Keratinocyte (primary cell): ENCODE measurements around the gene DOCK1. TPM values are rescaled to one million over a fixed set of nuclear protein-coding genes. Genes with fewer than 3 reads are reported as not detected.

Experiments
- DNase-seq: peaks from one replicate; pipeline ENCODE4 v3.0.0-alpha.2; 2011; ENCODE audit warnings: low read depth, missing footprints, low spot score
- FAIRE-seq: peaks from 2 replicates; lab custom pipeline; 2011; peaks lifted over from hg19 to GRCh38; lab: Jason Lieb, UNC
- H2AFZ ChIP-seq: 2 replicates; pipeline ENCODE4 v1.6.0; 2012; ENCODE audit warnings: low read length, control low read depth, inconsistent platforms; ENCODE audit not compliant: control insufficient read depth
- H3K27ac ChIP-seq: 2 replicates; pipeline ENCODE4 v1.5.1; 2011; ENCODE audit warnings: low read length; ENCODE audit not compliant: control insufficient read depth, insufficient read depth
- H3K27me3 ChIP-seq: 3 replicates; pipeline ENCODE4 v1.6.0; 2011; ENCODE audit warnings: low read length; ENCODE audit not compliant: control insufficient read depth, insufficient read depth; ENCODE audit errors: extremely low read depth
- H3K36me3 ChIP-seq, 2 experiments: 2 replicates in 1 of 2; 3 replicates in 1 of 2; pipeline ENCODE4 v1.5.1; 2011; ENCODE audit warnings: low read length in 2 of 2, mild to moderate bottlenecking in 1 of 2; ENCODE audit not compliant: control insufficient read depth in 2 of 2, insufficient read depth in 2 of 2; ENCODE audit errors: extremely low read depth in 1 of 2
- H3K4me1 ChIP-seq: 3 replicates; pipeline ENCODE4 v1.5.1; 2011; ENCODE audit warnings: low read length; ENCODE audit not compliant: control insufficient read depth, insufficient read depth; ENCODE audit errors: extremely low read depth
- H3K4me2 ChIP-seq: 3 replicates; pipeline ENCODE4 v1.6.0; 2011; ENCODE audit warnings: low read depth, low read length; ENCODE audit not compliant: control insufficient read depth, insufficient read depth; ENCODE audit errors: extremely low read depth
- H3K4me3 ChIP-seq, 3 experiments: fragments of 200-600 bp in 1 of 3; sonication (generic) in 1 of 3; 2 replicates in 2 of 3; 3 replicates in 1 of 3; pipeline ENCODE4 v1.5.1; 2011 to 2016; ENCODE audit warnings: low read length in 3 of 3, mild to moderate bottlenecking in 3 of 3, control low read depth in 2 of 3, inconsistent platforms in 1 of 3, low read depth in 1 of 3, mixed read lengths in 1 of 3, mixed run types in 1 of 3, moderate library complexity in 1 of 3; ENCODE audit not compliant: control insufficient read depth in 2 of 3, insufficient read depth in 2 of 3; ENCODE audit errors: extremely low read depth in 1 of 3
- H3K79me2 ChIP-seq: 2 replicates; pipeline ENCODE4 v1.6.0; 2012; ENCODE audit warnings: low read length; ENCODE audit not compliant: control insufficient read depth, insufficient read depth
- H3K9ac ChIP-seq: 3 replicates; pipeline ENCODE4 v1.6.0; 2011; ENCODE audit warnings: low read length; ENCODE audit not compliant: control insufficient read depth, insufficient read depth; ENCODE audit errors: extremely low read depth
- H3K9me1 ChIP-seq: 3 replicates; pipeline ENCODE4 v1.6.0; 2011; ENCODE audit warnings: low read length; ENCODE audit not compliant: control insufficient read depth, insufficient read depth; ENCODE audit errors: extremely low read depth
- H3K9me3 ChIP-seq: 2 replicates; pipeline ENCODE4 v1.5.1; 2012; ENCODE audit warnings: low read depth, low read length; ENCODE audit not compliant: control insufficient read depth
- H4K20me1 ChIP-seq: 3 replicates; pipeline ENCODE4 v1.6.0; 2011; ENCODE audit warnings: low read length; ENCODE audit not compliant: control insufficient read depth, insufficient read depth; ENCODE audit errors: extremely low read depth
- EZH2 ChIP-seq: IDR thresholded peaks from one replicate; pipeline ENCODE4 v1.6.1; 2012; ENCODE audit warnings: inconsistent platforms, mild to moderate bottlenecking, low read length, moderate library complexity
- dilution Hi-C: fragments of 300-500 bp; cut with MboI; formaldehyde crosslinking; loops from one replicate; pipeline ENCODE4 v1.7.0; 2020; ENCODE audit warnings: low sequenced_read_pairs; ENCODE audit not compliant: extremely low pct_ligation_motif_present
- polyA plus RNA-seq, 5 experiments: library from polyadenylated mRNA; depleted of rRNA in 3 of 5; stranded (reverse) in 3 of 5; stranded (forward) in 1 of 5; unstranded in 1 of 5; fragments of >200 nt; gene quantifications; 1 replicate in 1 of 5; 2 replicates in 3 of 5; 3 replicates in 1 of 5; pipeline versions ENCODE4 v1.2.1 to v1.2.3, GENCODE V29; 2011 to 2012; ENCODE audit warnings: missing spikeins in 2 of 5, low read depth in 1 of 5, low replicate concordance in 1 of 5
- TF ChIP-seq, protein P1 (sequence below), 3 experiments: IDR thresholded peaks in 1 of 3; conservative IDR thresholded peaks in 1 of 3; optimal IDR thresholded peaks in 1 of 3; 2 replicates in 2 of 3; 3 replicates in 1 of 3; pipeline versions ENCODE3 to v1.5.1; 2011; ENCODE audit warnings: low read length in 3 of 3, mild to moderate bottlenecking in 3 of 3, moderate library complexity in 2 of 3, control low read depth in 1 of 3, inconsistent platforms in 1 of 3; ENCODE audit not compliant: insufficient read depth in 2 of 3; ENCODE audit errors: extremely low read depth in 1 of 3

DOCK1 gene
- polyA plus RNA-seq, 1 donor (not counting 4 experiments of a cell fraction or from before 2014, with no cell fraction given), result 15.7 TPM

DNA sequence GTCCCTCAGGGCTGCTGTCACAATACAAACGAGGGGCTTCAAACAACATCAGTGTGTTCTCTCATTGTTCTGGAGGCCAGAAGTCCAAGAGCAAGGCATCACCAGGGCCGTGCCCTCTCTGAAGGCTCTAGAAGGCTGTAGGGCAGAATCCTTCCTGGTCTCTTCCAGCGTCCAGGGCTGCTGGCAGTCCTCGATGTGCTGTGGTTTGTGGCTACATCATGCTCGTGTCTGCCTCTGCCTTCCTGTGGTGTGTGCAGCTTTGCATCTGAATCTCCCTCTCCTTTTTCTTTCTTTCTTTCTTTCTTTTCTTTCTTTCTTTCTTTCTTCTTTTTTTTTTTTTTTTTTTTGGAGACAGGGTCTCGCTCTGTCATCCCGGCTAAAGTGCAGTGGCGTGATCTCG is 187.7 kb downstream of the DOCK1 start:
- no peaks in the 10 kb centered on the region for H3K79me2 ChIP-seq
- H3K4me3 ChIP-seq, result no peak overlapping the region
- H3K36me3 ChIP-seq, result peaks cover 5 to 17% of the 10 kb centered on the region in 2 experiments
- no peaks in the 10 kb centered on the region for H3K27me3 ChIP-seq
- FAIRE-seq (no peak), DNase-seq (no peak)
- no peak overlapping the region for H3K4me2 ChIP-seq
- H2AFZ ChIP-seq, result no peak overlapping the region
- TF ChIP-seq, protein P1, sequence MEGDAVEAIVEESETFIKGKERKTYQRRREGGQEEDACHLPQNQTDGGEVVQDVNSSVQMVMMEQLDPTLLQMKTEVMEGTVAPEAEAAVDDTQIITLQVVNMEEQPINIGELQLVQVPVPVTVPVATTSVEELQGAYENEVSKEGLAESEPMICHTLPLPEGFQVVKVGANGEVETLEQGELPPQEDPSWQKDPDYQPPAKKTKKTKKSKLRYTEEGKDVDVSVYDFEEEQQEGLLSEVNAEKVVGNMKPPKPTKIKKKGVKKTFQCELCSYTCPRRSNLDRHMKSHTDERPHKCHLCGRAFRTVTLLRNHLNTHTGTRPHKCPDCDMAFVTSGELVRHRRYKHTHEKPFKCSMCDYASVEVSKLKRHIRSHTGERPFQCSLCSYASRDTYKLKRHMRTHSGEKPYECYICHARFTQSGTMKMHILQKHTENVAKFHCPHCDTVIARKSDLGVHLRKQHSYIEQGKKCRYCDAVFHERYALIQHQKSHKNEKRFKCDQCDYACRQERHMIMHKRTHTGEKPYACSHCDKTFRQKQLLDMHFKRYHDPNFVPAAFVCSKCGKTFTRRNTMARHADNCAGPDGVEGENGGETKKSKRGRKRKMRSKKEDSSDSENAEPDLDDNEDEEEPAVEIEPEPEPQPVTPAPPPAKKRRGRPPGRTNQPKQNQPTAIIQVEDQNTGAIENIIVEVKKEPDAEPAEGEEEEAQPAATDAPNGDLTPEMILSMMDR (optimal IDR thresholded peaks at IDR 0.05 in 1 of 3, IDR thresholded peaks at IDR 0.05 in 1 of 3, conservative IDR thresholded peaks at IDR 0.05 in 1 of 3; ENCODE audit: extremely low read depth in 1 of 3, insufficient read depth in 2 of 3, low read length in 3 of 3), result no peak
- no peak for TF ChIP-seq EZH2
- no peaks in the 10 kb centered on the region for H3K9me1 ChIP-seq
- no peak overlapping the region for H3K9ac ChIP-seq
- no peak overlapping the region for H3K27ac ChIP-seq
- H3K4me1 ChIP-seq, result no peaks in the 10 kb centered on the region
- H4K20me1 ChIP-seq, result no peaks in the 10 kb centered on the region
- dilution Hi-C loops, result no loop called here
- H3K9me3 ChIP-seq, result no peaks in the 10 kb centered on the region

DNA sequence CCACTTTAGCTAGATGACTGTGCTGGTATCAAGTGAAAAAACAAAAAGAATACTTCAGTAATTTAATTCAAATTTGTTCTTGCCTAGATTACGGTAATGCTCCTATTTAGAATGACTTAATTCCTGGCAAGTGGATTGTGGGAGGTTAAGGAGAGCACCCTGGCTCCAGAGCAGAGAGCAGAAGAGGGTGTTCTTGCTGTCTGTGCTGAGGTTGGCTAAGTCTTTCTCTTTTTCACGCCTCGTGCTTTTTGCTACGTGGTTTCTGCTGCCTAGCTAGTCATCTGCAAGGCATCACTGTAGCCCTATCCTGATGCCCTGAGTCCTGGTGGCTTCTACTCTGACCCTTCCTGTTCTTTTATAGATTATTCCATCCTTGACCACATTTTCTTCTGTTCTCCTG is 189.8 kb downstream of the DOCK1 start:
- dilution Hi-C loops, result no loop called here
- Histone ChIP-seq H3K27ac (no peak overlapping the region), H3K36me3 (peaks cover 5 to 17% of the 10 kb centered on the region in 2 experiments), H3K9me3 (no peaks in the 10 kb centered on the region), H4K20me1 (no peaks in the 10 kb centered on the region), H3K79me2 (no peaks in the 10 kb centered on the region), H3K9ac (no peak overlapping the region), H3K4me2 (no peak overlapping the region), H2AFZ (no peak overlapping the region), H3K4me1 (no peaks in the 10 kb centered on the region), H3K27me3 (no peaks in the 10 kb centered on the region), H3K9me1 (no peaks in the 10 kb centered on the region), H3K4me3 (no peak overlapping the region)
- TF ChIP-seq EZH2, result no peak
- DNase-seq, result no peak
- no peak for FAIRE-seq

DNA sequence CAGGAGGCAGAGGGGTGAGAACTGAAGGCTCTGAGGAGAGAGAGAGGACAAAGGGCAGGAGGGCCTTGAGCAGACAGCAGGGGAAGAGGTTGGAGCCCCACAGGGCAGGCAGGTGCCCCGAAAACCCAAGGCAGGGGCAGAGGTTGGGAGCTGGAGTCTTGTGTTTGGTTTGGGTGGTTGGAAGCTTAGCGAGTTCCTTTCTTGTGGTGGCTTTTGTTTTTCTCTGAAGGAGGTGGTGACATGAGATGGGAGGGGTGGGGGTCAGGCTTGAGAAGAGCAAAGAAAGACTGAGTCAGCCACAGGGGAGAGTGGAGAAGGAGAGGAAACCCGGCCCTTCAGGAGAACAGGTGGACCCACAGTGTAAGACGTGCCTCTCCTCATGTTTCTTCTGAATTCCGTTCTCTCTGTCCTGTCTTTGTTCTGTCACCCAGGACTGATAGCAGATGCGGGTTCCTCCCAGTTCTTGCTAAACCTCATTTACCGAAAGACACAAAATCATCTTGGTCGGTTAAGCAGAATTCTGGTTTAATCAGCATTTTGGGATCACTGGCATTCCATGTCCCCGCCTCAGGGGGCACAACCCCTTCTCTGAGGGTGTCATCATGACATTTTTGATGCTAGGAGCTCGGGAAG is 195.9 kb downstream of the DOCK1 start:
- no peaks in the 10 kb centered on the region for H3K4me1 ChIP-seq
- dilution Hi-C loops, result no loop called here
- H4K20me1 ChIP-seq, result no peaks in the 10 kb centered on the region
- no peak overlapping the region for H3K4me2 ChIP-seq
- no peak for FAIRE-seq
- no peaks in the 10 kb centered on the region for H3K9me3 ChIP-seq
- H3K4me3 ChIP-seq, result no peak overlapping the region
- H3K9ac ChIP-seq, result no peak overlapping the region
- no peak for DNase-seq
- no peak overlapping the region for H3K27ac ChIP-seq
- H2AFZ ChIP-seq, result no peak overlapping the region
- H3K27me3 ChIP-seq, result no peaks in the 10 kb centered on the region
- peaks cover 0 to 3% of the 10 kb centered on the region in 2 experiments for H3K36me3 ChIP-seq
- TF ChIP-seq EZH2, result no peak
- TF ChIP-seq, protein P1 (optimal IDR thresholded peaks at IDR 0.05 in 1 of 3, IDR thresholded peaks at IDR 0.05 in 1 of 3, conservative IDR thresholded peaks at IDR 0.05 in 1 of 3; ENCODE audit: extremely low read depth in 1 of 3, insufficient read depth in 2 of 3, low read length in 3 of 3), result no peak
- no peaks in the 10 kb centered on the region for H3K79me2 ChIP-seq
- no peaks in the 10 kb centered on the region for H3K9me1 ChIP-seq
